GM21619 (cell line): ENCODE measurements around the gene NRXN3.
A peak's percentile ranks its signal among the peaks of the same experiment; 100 is the strongest.

Source experiments
- ATAC-seq: cut with Tn5 transposase; IDR thresholded peaks from one replicate; pipeline ENCODE4 v1.9.1; 2021; ENCODE audit not compliant: unreplicated experiment

NRXN3 gene

GRCh38 chr14:78170203-78170602 lies at the start of gene NRXN3:
NRXN3 (plus strand) TSS chr14:78170373; CDS start chr14:78243094, 72,721 bp downstream.
- ATAC-seq = no peak

- ATAC-seq = no peak
Measured at GRCh38 chr14:78122436-78122835, 47.7 kb upstream of the NRXN3 start.

GRCh38 chr14:78123650-78124253 lies 46.4 kb upstream of the NRXN3 start:
- no peak for ATAC-seq

- ATAC-seq = no peak
Measured at GRCh38 chr14:78127961-78128360, 42.2 kb upstream of the NRXN3 start.

- no peak for ATAC-seq
Measured at GRCh38 chr14:78129375-78129774, 40.8 kb upstream of the NRXN3 start.

GRCh38 chr14:78130356-78130755 lies 39.8 kb upstream of the NRXN3 start:
- ATAC-seq = no peak

- ATAC-seq = no peak
Measured at GRCh38 chr14:78131201-78131600, 39.0 kb upstream of the NRXN3 start.

- ATAC-seq = no peak
Measured at GRCh38 chr14:78131616-78132015, 38.6 kb upstream of the NRXN3 start.

GRCh38 chr14:78135450-78135891 lies 34.7 kb upstream of the NRXN3 start:
- peak; percentile 56 for ATAC-seq

- no peak for ATAC-seq
Measured at GRCh38 chr14:78136695-78137094, 33.5 kb upstream of the NRXN3 start.

GRCh38 chr14:78141590-78141989 lies 28.6 kb upstream of the NRXN3 start:
- no peak for ATAC-seq

- no peak for ATAC-seq
Measured at GRCh38 chr14:78142998-78143397, 27.2 kb upstream of the NRXN3 start.

- ATAC-seq = no peak
Measured at GRCh38 chr14:78143489-78144145, 26.6 kb upstream of the NRXN3 start.

- no peak for ATAC-seq
Measured at GRCh38 chr14:78152201-78153063, 17.7 kb upstream of the NRXN3 start.

GRCh38 chr14:78153064-78153341 lies 17.2 kb upstream of the NRXN3 start:
- ATAC-seq = no peak

GRCh38 chr14:78154827-78155226 lies 15.3 kb upstream of the NRXN3 start:
- ATAC-seq = no peak

- no peak for ATAC-seq
Measured at GRCh38 chr14:78156196-78156595, 14.0 kb upstream of the NRXN3 start.

GRCh38 chr14:78157494-78158437 lies 12.4 kb upstream of the NRXN3 start:
- no peak for ATAC-seq

GRCh38 chr14:78162202-78162601 lies 8.0 kb upstream of the NRXN3 start:
- no peak for ATAC-seq

- ATAC-seq = no peak
Measured at GRCh38 chr14:78164226-78164853, 5.8 kb upstream of the NRXN3 start.

GRCh38 chr14:78172428-78172827 lies 2.3 kb downstream of the NRXN3 start:
- ATAC-seq = no peak
